Activated CD8-positive, alpha-beta memory T cell treated with anti-CD3 and anti-CD28 coated beads, Interleukin-2, amount 50 U/mL, for 4 hours (primary cell): ENCODE measurements around the gene PPARA.
"Not testable (repeated sequence)": the region's sequence is repeated elsewhere in the genome, so short reads cannot be mapped to it uniquely, and the experiment has no call there.

Experiments used
- DNase-seq: peaks from one replicate; pipeline ENCODE4 v3.0.0-alpha.2; 2020

Gene PPARA

DNA sequence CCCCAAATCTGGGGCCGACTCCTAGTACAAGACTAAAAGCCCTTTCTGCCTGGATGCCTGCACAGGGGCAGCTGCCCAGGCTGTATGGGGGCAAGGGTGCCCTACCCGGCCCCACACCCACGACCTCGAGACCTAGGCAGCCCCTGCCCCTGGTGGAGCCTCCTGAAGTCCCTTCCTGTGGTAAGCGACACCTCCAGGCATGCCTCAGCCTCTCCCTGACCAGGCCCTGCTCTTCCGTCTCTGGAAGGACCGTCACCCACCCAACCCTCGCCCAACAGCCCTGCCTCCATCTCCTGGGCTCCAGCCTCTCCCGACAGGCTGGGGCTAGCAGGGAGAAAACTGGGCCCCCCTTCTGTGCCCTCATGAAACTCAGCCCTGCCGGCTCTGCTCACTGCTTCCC, 22.8 kb upstream of the PPARA start:
- DNase-seq, result no peak

DNA sequence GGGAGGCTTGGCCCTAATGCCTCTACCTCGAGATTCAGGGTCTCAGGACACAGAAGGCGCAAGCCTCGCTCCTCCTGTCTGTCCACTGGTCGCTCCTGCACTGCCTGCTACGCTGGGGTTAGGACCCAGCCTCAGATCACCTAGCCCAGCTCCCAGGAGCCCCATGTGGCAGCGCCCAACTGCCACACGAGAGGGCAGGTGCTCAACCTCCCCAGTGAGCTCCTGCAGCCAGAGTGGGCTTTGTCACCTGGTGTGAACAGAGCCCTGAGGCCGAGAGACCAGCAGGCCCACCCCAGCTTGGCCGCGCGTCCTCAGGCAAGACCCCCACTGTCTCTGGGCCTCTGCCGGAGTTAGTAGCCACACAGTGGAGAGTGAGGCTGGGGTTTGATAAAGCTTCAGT, 21.7 kb upstream of the PPARA start:
- no peak for DNase-seq

DNA sequence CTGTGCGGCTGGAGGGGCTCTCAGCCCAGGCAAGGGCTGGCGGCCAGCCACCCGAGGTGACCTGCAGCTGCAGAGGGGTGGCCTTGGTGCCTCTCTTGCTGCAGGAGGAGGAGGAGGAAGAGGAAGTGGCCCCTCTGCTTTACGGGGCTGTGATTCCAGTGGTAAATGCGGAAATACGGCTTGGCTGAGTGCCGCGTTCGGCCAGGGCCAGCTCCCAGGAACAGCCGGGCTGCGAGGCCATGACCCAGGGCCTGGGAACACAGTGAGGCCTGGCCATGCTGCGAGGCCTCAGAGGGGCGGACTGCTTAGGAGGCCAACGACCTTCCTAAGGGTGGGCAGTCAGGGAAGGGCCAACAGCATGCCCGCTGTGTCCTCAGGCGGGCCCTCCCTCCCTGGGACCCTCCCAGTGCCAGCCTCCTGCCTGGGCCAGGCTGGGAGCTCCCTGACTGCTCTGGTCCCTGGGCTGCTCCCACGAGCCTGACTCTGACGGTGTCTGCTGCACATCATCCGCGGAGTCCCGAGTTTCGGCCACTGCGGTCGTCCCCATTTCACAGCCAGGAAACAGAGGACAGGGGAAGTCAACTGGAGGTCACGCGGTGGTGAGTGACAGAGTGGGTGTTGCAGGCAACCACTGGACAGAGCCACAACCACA, 20.8 kb upstream of the PPARA start:
- DNase-seq, result no peak

DNA sequence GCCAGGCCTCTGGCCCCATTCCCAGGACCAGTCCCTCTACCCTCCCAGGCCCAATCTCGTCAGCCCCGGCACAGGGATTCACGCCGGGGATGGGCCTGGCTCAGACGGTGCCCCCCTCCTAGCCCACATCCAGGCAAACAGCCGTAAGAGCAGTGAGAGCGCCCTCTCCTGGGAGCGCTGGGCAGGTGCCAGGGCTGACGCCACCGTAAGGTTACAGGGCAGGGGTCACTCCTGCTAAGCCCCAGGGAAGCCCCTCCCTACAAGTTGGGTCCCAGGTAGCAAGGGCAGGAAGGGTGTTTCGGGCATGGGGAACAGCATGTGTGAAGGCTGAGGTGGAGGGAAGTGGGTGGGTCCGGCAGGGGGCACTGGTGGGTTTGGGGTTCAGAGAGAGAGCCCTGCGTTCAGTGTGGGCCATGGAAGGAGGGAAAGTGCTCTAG, 19.2 kb upstream of the PPARA start:
- no peak for DNase-seq

DNA sequence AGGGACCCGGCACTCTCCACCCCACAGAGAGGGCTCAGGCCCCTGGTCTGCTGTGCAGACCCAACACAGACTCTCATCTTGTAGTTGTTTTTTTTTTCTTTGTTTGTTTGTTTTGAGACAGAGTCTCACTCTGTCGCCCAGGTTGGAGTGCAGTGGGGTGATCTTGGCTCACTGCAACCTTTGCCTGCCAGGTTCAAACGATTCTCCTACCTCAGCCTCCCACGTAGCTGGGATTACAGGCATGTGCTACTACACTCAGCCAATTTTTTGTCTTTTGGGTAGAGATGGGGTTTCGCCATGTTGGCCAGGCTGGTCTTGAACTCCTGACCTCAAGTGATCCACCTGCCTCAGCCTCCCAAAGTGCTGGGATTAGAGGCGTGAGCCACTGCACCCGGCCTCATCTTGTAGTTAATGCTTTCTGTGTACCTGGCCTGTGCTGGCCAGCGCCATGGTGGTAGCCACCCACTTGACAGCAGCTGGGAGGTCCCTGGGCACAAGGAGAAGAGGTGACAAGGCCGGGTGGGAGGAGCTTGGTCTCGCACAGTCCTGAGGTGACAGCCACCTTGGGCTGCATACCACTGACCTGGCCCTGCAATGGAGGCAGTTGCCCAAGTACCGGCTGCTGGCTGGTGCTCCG, 18.0 kb upstream of the PPARA start:
- not testable (repeated sequence) for DNase-seq

DNA sequence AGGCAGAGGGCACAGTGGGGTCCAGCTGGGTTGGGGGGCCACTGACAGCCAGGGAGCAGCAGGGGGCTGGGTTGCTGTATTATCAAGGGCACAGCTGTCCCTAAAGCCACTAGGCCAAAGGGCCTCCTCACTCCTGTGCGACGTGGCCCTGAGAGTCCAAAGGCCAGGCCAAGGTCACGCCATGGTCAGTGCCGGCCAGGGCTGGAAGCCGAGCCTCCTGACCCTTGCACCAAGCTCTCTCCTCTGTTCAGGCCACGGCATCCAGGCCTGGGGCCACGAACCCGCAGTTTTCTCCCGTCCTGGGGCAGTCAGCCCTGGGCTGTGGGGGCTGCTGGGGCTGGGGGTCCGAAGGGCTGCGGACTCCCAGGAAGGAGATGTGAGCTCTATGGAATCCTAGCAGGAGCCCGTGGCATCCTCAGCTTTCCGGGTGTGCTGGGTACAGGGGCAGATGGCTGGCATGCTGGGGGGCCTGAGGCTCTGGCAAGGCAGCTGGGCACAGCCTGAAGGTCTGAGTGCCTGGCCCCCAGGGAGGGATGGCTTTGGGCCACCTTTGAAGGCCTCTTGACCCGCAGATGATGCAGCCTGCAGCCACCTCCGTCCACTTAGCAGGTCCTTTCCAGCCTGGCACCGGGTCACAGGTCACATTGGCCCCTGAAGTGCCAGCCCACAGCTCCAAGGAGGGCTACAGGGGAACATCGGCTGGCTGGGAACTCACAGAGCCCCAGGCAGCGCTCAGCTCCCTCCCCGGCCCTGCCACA, 17.3 kb upstream of the PPARA start:
- DNase-seq, result no peak

DNA sequence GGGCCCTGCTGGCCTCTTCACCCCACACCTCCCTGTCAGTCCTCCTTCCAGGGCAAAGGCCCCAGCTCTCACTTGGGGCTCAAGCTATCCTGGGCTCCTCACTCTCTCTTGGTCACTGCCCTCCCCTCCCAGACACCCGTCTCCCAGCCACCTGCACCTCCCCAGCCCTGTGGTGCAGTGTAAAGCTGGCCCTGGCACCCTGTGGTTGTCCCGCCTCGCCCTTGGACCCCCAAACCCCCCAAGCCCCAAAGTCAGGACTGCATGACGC, 16.8 kb upstream of the PPARA start:
- DNase-seq, result no peak

DNA sequence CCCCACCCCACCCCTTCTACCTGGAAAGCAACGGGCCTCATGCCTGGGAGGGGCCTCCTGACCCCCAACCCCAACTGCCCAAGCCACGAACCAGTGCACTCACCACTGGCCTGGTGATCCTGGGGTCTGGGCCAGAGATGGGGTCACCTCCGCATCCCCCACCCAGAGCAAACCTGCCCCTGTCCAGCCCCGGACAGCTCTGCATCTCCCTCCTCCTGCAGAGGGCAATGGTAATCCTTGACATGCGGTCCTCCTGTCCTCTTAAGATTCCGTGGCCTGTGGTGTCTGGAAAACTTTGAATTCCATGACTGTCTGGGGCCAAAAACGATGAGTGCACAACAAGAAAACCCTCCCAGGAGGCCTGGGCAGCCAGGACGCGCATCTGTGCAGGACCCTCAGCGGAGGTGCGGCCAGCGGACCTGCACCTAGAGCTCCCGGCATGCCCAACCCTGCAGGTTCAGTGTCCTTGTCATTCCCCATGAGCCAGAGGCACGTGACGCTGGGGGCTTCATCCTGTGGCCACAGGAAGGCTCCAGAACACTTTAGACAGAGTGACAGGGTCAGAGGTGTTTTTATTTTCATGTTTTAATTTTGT, 16.1 kb upstream of the PPARA start:
- DNase-seq, result no peak

DNA sequence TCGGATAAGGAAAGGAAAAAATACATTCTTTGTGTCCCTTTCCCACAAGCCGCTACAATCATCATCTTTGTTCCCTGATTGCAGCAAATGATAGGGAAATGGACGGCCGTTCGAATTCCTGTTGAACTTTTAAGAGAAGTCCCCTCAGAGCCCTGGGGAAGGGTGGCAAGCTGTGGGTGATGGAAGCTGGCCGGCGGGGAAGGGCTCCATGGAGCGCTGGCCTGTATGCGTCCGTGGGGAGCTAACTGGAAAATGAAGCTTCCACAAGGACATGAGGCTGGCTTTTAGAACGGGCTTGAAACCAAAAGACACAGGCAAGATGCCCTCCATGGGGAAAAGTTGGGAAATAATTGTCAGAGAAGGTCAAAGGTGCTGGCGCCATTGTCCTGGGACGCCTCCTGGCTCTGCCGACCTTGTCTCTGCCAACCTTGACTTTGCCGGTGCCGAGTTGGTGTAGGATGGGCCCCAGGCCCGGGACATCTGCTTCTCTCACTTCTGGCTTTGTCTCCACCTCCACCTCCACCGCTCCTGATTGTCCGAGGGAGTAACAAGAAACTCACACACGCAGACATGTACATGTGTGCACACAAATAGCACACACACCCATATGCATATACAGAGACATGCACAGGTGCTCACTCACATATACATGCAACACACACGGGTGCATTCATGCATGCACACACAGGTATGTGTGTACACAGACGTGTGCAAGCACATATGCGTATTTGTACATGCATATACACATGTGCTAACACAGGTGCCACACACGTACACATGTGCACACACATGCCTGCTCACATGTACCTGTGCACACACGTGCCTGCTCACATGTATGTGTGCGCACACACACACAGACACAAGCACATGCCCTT, 14.5 kb upstream of the PPARA start:
- no peak for DNase-seq

DNA sequence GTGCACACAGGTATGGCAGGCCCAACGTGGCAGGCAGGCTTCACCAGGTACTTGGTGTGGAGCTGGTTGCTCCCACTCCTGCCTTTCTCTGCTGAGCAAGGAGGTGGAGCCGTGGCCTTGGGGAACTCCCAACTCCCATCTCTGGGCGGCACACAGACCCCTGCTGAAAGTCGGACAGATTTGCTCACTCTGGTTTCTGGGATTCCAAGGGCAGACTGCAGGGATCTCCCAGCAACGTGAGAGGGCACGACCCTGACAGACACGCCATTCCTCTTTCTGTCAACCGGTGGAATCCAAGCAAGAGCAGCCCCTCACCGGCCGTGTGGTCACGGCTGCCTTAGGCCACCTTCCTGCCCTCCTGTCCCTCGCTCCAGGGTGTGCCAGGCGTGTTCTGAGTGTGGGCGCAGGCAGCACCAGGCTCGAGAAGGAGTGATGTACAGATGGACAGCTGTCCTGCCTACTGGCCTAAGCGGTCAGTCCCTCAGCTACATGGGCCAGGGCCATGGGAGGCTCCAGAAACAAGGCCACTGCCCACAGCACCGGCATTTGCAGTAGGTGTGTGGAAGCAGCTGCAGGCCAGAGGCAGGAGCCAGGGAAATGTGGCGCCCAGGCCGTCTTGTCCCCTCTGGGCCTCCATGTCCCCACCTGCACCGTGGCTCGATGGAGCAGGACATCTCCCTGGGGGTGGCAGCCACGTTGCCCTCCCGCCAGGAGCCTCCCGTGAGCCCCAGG, 13.7 kb upstream of the PPARA start:
- no peak for DNase-seq

DNA sequence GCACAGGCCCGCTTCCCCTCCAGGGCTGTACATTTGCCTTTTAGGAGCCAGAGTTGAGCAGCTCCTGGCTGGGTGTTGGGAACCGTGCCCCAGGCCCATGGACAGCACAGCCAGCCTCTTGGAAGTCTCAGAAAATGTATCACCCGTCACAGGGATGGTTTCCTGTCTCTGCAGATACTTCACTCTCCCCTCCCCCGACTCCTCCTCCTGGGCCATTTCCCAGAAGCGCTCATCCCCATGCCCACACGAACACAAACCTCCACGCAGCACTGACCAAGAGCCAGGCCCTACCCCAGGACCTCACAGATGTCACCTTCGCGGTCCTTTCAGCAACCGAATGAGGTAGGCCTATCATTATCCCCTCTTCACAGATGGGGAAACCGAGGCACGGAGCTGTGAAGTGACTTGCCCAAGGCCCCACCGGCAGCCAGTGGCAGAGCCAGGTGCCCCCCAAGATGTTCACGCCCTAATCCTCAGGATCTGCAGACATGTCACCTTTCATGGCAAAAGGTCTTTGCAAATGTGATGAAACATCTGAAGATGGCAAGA, 13.0 kb upstream of the PPARA start:
- DNase-seq, result no peak

DNA sequence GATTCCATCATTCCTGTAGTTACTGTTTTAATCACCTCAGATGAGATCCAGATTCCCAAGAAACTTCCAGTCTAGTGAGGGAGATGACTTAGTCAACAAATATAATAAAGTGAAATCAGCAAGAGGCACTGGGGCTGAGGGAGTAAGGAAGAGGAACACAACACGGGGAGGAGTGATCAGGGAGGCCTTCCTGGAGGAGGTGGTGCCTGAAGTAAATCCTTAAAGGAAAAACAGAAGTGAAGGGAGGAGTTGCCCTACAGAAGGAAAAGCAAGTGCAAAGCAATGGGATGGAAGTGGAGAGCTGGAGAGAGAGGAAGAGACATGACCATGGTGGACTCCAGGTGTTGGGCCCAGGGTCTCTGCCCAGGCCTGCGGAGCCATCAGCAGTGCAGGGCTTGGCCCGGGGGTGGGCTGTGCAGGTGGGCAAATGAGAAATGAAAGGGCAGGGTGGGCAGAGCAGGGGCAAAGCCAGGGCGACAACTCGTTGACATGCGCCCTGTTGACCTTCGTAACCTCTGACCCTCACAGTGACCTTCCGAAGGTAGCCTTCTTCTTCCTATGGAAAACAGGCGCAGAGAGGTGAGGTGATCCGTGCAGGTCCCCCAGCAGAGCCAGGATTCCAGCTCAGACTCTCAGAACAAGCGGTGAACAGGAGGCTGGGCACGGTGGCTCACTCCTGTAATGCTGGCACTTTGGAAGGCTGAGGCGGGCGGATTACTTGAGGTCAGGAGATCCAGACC, 12.1 kb upstream of the PPARA start:
- no peak for DNase-seq

DNA sequence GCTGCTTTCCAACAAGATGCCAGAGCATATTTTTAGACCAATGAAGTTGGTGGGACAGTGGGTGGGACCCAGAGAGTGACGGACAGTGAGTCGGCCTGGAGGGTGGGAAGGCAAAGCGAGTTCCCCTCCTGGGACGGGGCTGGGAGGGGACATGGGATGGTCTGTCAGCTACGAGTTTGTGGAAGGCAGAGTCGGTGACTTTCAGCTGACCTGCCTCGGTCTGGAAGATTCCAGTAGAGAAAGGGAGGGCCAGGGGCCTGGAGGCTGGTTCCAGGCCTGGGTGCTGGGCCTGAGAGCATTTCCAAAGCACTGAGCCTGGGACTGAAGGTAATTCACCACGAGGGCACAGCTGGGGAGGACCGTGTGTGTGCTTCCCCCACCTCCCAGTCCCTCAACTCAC, 10.9 kb upstream of the PPARA start:
- DNase-seq, result not testable (repeated sequence)

DNA sequence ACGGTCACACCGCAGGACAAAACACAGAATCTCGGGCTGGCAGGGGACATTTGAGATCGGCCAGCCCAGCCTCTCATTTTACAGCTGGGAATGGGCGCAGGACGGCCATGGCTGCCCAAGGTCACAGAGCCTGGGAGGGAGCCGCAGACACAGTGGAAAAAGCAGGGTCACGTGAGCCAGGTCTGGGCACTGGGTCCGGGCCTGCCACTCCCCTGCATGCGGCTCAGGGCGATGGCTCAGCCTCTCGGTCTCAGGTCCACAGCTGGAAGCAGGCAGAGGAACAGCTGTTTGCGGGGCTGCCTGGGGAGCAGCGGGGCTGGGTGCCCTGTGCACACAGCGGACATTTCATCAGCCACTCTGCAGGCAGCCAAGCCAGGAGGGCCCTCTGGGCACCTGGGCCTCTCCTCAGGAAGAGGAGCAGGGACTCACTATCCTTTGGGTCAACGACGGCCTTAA, 10.4 kb upstream of the PPARA start:
- DNase-seq, result no peak

DNA sequence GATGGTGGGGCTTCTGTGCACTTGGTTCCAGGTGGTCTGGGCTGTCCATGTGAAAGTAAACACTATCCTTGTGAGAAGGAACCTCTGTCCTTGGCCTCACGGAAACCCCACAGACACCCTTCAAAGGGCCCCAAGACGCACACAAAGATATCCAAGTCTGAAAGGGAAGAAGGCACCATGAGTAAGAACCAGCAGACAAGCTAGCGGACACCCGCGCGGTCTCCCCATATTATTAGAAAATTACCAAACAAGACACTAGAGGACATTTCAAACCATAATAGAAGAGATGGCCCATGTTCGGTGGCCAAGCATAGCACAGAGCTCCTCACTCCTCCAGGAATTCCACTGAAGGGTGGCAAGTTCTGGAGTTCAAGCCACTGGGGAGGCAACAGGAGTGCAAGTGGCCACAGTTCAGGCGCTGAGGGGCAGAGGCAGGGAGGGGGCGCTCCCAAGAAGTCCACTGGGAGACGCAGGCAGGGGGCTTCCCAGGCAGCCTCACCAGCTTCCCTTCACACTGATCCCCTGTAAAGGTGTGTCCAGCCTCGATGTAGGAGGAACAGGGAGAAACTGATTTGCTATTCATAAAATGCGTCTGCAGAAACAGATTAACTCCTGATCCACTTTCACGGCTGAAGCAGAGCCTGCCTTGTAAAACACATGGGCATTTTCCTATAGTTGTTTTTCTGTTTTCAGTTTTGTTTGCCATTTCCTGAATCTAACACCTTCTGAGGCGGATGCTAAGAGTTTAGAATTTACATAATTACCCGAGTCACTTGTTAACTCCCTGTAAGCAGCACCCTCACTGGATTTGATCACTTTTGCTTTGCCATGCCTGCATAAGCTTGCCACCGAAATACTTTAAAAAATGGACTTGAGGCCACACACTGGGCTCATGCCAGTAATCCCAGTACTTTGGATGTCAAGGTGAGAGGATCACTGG, 9.1 kb upstream of the PPARA start:
- no peak for DNase-seq

DNA sequence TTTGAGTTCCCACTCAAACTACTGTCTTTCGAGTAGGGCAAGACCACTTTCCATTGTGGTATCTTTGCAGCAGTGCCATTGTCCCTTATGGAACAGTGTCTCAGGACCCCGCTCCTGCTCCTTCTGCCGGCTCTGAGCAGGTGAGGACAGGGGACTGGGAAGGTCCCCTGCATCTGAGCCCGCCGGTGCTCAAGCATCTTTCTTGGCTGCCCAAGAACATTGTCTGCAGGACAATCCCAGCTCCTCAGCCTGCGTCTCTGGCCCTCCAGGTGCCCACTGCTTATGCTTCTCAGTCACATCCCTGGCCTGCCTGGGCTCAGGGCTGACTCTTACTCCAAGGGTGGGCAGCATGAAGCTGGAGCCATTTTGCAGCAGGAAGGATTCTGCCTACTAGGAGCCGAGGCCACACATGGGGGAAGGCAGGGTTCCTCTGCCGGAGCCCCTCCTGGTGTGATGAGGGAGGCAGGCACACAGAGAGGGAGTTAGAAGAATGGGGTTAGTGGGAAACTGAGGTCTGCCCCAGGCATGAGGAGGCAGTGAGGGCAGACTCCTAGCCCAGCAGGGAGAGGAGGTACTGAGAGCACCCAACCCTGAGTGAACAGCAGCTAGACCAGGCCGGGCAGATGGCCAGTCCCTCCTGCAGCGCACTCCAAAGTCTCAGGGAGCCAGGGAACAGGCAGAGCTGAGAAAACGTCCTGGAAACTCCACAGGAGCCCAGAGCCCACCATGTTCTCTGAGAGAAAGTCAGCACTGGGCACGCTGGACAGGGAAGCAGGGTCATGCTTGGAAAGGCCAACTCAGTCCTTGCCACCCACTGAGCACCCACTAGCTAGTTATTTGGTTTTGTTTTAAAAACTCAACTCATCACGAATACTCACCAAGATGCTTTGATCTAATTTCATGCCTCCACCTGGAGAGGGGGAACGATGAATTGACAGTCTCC, 7.5 kb upstream of the PPARA start:
- DNase-seq, result no peak

DNA sequence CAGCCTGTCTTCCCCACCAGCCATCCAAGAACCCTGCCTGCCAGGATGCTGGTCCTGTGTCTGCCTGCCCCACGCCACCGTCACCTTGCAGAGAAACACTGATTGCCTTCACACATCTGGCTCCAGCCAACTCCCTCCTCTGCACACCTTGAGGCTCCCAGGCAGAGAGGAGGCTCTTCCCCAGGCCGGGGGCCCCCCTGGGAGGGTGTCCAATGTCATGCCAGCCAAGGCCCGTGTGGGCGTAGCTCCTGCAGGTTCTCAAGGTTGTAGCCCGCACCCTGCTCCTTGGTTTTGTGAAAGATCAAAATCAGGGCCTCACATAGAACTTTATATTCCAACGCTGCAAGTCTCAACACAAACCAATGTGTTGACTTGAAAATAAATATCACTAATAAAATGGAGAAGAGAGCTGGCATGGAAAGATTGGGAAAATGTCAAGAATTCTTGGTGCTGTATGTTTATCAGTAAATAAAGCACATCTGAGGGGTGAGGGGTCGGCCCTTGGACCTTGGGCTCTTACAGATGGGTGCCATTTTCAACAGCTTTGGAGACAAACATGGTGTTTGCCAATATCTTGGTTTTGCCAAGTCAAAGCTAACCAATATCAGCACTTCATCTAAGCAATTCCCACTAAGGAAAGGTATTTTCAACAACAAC, 6.7 kb upstream of the PPARA start:
- no peak for DNase-seq

DNA sequence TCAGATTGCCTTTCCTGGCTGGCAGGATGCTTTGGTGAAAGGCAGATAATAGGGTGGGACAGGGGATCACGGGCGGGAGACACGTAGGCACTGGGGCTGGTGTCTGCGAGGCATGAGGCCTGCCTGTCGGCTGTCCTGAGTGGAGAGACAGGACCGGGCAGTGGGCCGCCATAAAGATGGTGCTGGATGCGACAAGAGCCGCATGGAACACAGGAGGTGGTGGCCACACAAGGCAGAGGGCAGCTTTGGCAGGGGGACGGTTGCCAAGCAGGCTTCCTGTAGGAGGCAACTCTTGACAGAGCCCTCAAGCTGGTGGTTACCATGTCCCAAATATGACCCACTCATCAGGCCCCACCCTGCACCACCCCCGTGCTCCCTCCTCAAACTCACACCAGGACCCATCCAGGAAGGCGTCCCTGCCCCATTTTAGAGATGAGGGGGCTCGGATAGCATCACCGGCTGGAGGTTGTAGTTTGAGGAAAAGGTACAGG, 4.9 kb upstream of the PPARA start:
- DNase-seq, result no peak
